Activated naive CD4-positive, alpha-beta T cell treated with anti-CD3 and anti-CD28 coated beads, Interleukin-2, amount 50 U/mL, for 16 hours (primary cell): ENCODE measurements around the gene MYO15A.

ENCODE experiments used
- DNase-seq: peaks from one replicate; pipeline ENCODE4 v3.0.0-alpha.2; 2020

MYO15A gene

GRCh38 chr17:18225121-18225641 is 116.6 kb downstream of the MYO15A start, which contains the start of gene LLGL1:
LLGL1 (plus strand) TSS chr17:18225635; CDS start chr17:18225683, 48 bp downstream.
- peak; percentile 96 for DNase-seq

DNA sequence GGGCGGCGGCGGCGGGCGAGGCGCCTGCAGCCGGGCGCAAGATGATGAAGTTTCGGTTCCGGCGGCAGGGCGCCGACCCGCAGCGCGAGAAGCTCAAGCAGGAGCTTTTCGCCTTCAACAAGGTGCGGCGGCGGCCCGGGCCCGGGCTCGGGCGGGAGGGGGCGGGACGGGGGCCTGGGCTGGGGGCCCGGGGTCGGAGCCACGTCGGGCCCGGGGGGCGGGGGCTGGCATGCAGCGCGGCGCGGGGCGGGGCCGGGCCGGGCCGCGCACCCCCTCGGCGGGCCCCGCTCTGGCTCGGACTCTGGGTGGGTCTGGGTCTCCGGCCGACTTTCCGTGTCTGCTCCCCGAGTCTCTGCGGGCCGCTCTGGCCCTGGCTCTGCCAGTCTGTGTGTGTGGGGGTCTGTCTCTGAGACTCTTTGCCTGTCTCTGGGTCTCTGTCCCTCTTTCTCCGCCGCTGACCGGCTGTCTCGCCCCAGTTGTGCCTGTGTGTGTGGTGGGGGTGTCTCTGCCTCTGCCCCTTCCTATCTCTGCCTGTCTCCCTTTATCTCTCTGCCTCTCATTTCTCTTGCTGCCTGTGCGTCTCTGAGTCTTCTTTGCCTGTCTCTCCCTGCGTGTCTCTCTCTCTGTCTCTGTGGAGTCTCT is 117.2 kb downstream of the MYO15A start:
- DNase-seq, result no peak

DNA sequence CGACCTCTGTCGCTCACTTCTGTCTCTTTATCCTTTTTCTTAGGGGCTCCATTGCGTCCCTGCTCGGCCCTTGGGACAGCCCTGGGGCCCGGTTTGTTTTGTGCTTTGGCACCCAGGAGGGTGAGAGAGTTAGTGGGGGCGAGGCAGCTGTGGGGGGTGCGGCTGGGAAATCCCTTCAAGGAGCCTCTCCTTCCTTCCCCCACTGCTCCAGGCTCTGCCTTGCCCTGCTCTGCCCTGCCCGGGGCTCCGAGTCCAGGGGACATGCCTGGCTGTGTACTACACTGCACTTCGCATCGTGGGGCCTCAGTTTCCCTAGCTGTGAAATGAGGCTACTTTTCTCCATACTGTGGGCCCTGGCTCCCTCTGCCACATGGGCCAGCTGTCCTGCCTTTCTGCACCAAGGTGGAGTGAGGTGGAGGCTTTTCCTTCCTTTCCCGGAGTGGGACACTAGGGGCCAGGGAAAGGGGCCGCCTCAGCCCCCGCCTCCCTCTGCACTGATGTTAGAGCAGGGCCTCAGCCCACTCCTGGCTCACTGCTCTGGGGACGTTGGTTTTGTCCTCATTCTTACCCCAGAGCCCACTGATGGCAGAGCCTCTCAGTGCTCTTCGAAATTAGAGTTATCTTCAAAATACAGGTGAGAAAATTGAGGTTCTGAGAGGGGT is 117.9 kb downstream of the MYO15A start:
- no peak for DNase-seq

DNA sequence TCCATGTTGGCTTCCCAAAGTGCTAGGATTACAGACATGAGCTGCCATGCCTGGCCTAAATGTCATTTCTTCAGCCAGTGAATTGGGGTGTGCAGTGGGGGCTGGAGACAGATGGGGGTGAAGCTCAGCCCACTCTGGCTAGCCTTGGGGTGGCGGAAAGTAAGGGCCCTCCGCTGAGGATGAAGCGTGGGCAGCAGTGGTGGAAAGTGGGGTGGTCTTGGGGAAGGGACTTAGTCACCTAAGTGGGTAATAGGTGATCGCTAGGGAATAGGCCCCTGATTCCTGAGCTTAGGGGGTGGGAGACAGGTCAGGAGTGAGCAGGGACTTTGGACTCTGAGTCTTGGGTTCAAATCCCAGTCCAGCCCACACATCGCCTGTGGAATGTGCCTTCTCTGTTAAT is 119.1 kb downstream of the MYO15A start:
- no peak for DNase-seq

- no peak for DNase-seq
Measured at GRCh38 chr17:18228176-18228682, 119.7 kb downstream of the MYO15A start.

- DNase-seq, result no peak
Measured at GRCh38 chr17:18229254-18229653, 120.7 kb downstream of the MYO15A start.
